ENCODE results near the gene DOK1.

DNA sequence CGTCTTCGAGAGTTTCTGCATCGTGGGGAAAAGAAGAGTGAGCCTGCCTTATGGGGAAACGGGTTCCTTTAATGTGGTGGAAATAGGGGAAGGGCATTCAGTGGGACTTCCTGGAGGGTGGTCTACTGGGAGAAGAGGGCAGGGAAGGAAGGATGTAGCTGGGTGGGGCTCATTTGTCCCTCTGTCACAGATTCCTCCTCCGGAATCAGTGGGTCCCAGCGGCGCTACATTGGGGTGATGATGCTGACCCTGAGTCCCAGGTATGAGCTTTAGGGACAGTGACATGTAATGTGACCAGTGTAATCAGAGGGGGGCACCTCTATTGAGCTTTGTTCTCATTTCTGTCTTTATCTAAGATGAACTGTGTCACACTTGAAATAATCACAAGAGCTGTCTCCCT is 22.9 kb upstream of the DOK1 start:
- TF ChIP-seq, protein P1, sequence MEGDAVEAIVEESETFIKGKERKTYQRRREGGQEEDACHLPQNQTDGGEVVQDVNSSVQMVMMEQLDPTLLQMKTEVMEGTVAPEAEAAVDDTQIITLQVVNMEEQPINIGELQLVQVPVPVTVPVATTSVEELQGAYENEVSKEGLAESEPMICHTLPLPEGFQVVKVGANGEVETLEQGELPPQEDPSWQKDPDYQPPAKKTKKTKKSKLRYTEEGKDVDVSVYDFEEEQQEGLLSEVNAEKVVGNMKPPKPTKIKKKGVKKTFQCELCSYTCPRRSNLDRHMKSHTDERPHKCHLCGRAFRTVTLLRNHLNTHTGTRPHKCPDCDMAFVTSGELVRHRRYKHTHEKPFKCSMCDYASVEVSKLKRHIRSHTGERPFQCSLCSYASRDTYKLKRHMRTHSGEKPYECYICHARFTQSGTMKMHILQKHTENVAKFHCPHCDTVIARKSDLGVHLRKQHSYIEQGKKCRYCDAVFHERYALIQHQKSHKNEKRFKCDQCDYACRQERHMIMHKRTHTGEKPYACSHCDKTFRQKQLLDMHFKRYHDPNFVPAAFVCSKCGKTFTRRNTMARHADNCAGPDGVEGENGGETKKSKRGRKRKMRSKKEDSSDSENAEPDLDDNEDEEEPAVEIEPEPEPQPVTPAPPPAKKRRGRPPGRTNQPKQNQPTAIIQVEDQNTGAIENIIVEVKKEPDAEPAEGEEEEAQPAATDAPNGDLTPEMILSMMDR (optimal IDR thresholded peaks at IDR 0.05 in 1 of 3, IDR thresholded peaks at IDR 0.05 in 1 of 3, conservative IDR thresholded peaks at IDR 0.05 in 1 of 3; ENCODE audit: extremely low read depth in 1 of 3, insufficient read depth in 2 of 3, low read length in 3 of 3), result no peak
- TF ChIP-seq EZH2 (IDR thresholded peaks at IDR 0.05; ENCODE audit: low read length), result no peak
